Measurements from ENCODE around the gene TGM4.

The TGM4 gene

GRCh38 chr3:44883213-44883955 lies 9.0 kb downstream of the TGM4 start:
- TF ChIP-seq CTCF (conservative IDR thresholded peaks at IDR 0.05), result peak; percentile 30; the same call in 1 of the 2 replicates
- H3K27ac ChIP-seq, result no peak overlapping the region

- no peak for TF ChIP-seq CTCF (conservative IDR thresholded peaks at IDR 0.05)
Measured at GRCh38 chr3:44883999-44884431, 9.6 kb downstream of the TGM4 start.

GRCh38 chr3:44885618-44886017 lies 11.2 kb downstream of the TGM4 start:
- TF ChIP-seq CTCF (conservative IDR thresholded peaks at IDR 0.05), result no peak
- no peak overlapping the region for H3K27ac ChIP-seq

More at GRCh38 chr3:44883999-44884431, 9.6 kb downstream of the TGM4 start:
- H3K27ac ChIP-seq, result no peak overlapping the region

- TF ChIP-seq CTCF (conservative IDR thresholded peaks at IDR 0.05), result no peak
- no peak overlapping the region for H3K27ac ChIP-seq
Measured at GRCh38 chr3:44886561-44886960, 12.2 kb downstream of the TGM4 start.

GRCh38 chr3:44887101-44887500 lies 12.7 kb downstream of the TGM4 start:
- no peak overlapping the region for H3K27ac ChIP-seq
- no peak for TF ChIP-seq CTCF (conservative IDR thresholded peaks at IDR 0.05)

- H3K27ac ChIP-seq, result no peak overlapping the region
- TF ChIP-seq CTCF (conservative IDR thresholded peaks at IDR 0.05), result no peak
Measured at GRCh38 chr3:44890258-44890657, 15.8 kb downstream of the TGM4 start.

- TF ChIP-seq CTCF (conservative IDR thresholded peaks at IDR 0.05), result no peak
- no peak overlapping the region for H3K27ac ChIP-seq
Measured at GRCh38 chr3:44890852-44891251, 16.4 kb downstream of the TGM4 start.

All from VCaP (cell line).